ENCODE results near the gene VGLL4. TPM values are rescaled to one million over a fixed set of nuclear protein-coding genes. Genes with fewer than 3 reads are reported as not detected.
A peak's percentile ranks its signal among the peaks of the same experiment; 100 is the strongest.

Gene VGLL4
- total RNA-seq, 1 experiment from 2014 or later: 66.0 TPM

- H3K27me3 ChIP-seq (ENCODE audit: control insufficient read depth, insufficient read depth, low read length): no peaks in the 10 kb centered on the region
- TSS peak; percentile 62 for BruUV-seq (replicated peaks)
- ChIA-PET CTCF (no interaction called here), POLR2A (no interaction called here)
- H3K9me3 ChIP-seq (ENCODE audit: control insufficient read depth, insufficient read depth, low read depth, low read length): no peaks in the 10 kb centered on the region
- in situ Hi-C loops (cut with HindIII; ENCODE audit: low pct_unique_long_range_greater_than_20kb, low sequenced_read_pairs): no loop called here
- H3K27ac ChIP-seq (ENCODE audit: low read length): peak overlapping the region; percentile 96
- peaks cover 2% of the 10 kb centered on the region for H3K36me3 ChIP-seq (ENCODE audit: control insufficient read depth, insufficient read depth, low read length)
- H3K4me1 ChIP-seq (ENCODE audit: control insufficient read depth, insufficient read depth, low read length): peaks cover 97% of the 10 kb centered on the region
- ATAC-seq (no peak), DNase-seq (ENCODE audit: low read depth, low spot score) (no peak)
- intact Hi-C loops (cut with micrococcal nuclease; ENCODE audit: unreplicated experiment): loop anchor here (5.0 to 10.0 kb wide), 2 partner anchors 47 to 84 kb away; partner anchors contain the start of gene VGLL4
- TF ChIP-seq REST (IDR thresholded peaks at IDR 0.05; ENCODE audit: insufficient read depth in 1 of 2, low read depth in 2 of 2, low read length in 1 of 2): no peak
- no peak for TF ChIP-seq CTCF (IDR thresholded peaks at IDR 0.05)
- TF ChIP-seq TCF7L2 (IDR thresholded peaks at IDR 0.05; ENCODE audit: low read depth, low read length): no peak
- TF ChIP-seq SIN3A (IDR thresholded peaks at IDR 0.05; ENCODE audit: borderline replicate concordance, insufficient read depth, low read depth, low read length): no peak
- TF ChIP-seq POLR2AphosphoS5 (IDR thresholded peaks at IDR 0.05; ENCODE audit: low read depth, low read length): no peak
- no peak overlapping the region for H3K4me3 ChIP-seq (ENCODE audit: low read depth in 2 of 2, low read length in 2 of 2)
These were observed 85.7 kb downstream of the VGLL4 start for GRCh38 chr3:11558002-11558401.

- Histone ChIP-seq H3K27me3 (ENCODE audit: control insufficient read depth, insufficient read depth, low read length) (no peaks in the 10 kb centered on the region), H3K36me3 (ENCODE audit: control insufficient read depth, insufficient read depth, low read length) (peaks cover 2% of the 10 kb centered on the region), H3K9me3 (ENCODE audit: control insufficient read depth, insufficient read depth, low read depth, low read length) (no peaks in the 10 kb centered on the region), H3K27ac (ENCODE audit: low read length) (peak overlapping the region; percentile 96), H3K4me1 (ENCODE audit: control insufficient read depth, insufficient read depth, low read length) (peaks cover 99% of the 10 kb centered on the region), H3K4me3 (ENCODE audit: low read depth in 2 of 2, low read length in 2 of 2) (no peak overlapping the region)
- ChIA-PET POLR2A (interaction anchor here (0.6 kb wide), 1 partner anchor 773 kb away, joined by 8 read pairs; no protein-coding TSS in a partner anchor), CTCF (no interaction called here)
- intact Hi-C loops (cut with micrococcal nuclease; ENCODE audit: unreplicated experiment): loop anchor here (5.0 to 10.0 kb wide), 2 partner anchors 48 to 85 kb away; partner anchors contain the start of gene VGLL4
- DNase-seq (ENCODE audit: low read depth, low spot score): no peak
- no TSS peak for BruUV-seq (replicated peaks)
- in situ Hi-C loops (cut with HindIII; ENCODE audit: low pct_unique_long_range_greater_than_20kb, low sequenced_read_pairs): no loop called here
- TF ChIP-seq POLR2AphosphoS5 (IDR thresholded peaks at IDR 0.05; ENCODE audit: low read depth, low read length): no peak; the same call in 1 of the 2 replicates
- TF ChIP-seq TCF7L2 (IDR thresholded peaks at IDR 0.05; ENCODE audit: low read depth, low read length): peak; percentile 73; the same call in 1 of the 2 replicates
- no peak for ATAC-seq
These were observed 86.7 kb downstream of the VGLL4 start for GRCh38 chr3:11556851-11557644.
